Large intestine (tissue), 3 donors: ENCODE data around the gene PDE8A. TPM values are rescaled to one million over a fixed set of nuclear protein-coding genes. Genes with fewer than 3 reads are reported as not detected.
A peak's percentile ranks its signal among the peaks of the same experiment; 100 is the strongest.

Experiments
- DNase-seq, 2 donors: peaks; one replicate each; pipeline versions ENCODE4 v3.0.0 to v3.0.0-alpha.2; 2013
- H3K27ac ChIP-seq: one replicate; pipeline ENCODE4 v1.5.1; 2013; ENCODE audit warnings: low read length
- H3K27me3 ChIP-seq: 2 replicates; pipeline ENCODE4 v1.6.1; 2013; ENCODE audit warnings: low read length; ENCODE audit not compliant: control insufficient read depth, insufficient read depth
- H3K36me3 ChIP-seq: 2 replicates; pipeline ENCODE4 v1.6.1; 2013; ENCODE audit warnings: low read length; ENCODE audit not compliant: control insufficient read depth, insufficient read depth
- H3K4me1 ChIP-seq: one replicate; pipeline ENCODE4 v1.6.1; 2013; ENCODE audit warnings: low read length; ENCODE audit not compliant: control insufficient read depth, insufficient read depth
- H3K4me3 ChIP-seq: one replicate; pipeline ENCODE4 v1.5.1; 2013; ENCODE audit warnings: low read length
- H3K9me3 ChIP-seq: one replicate; pipeline ENCODE4 v1.6.1; 2013; ENCODE audit warnings: mild to moderate bottlenecking, low read depth, low read length, moderate library complexity; ENCODE audit not compliant: control insufficient read depth
- WGBS: methylation state at CpG from one replicate; pipeline ENCODE4 v1.1.5; 2013; ENCODE audit warnings: low lambda C conversion rate; ENCODE audit not compliant: insufficient coverage; 5-methylcytosine and 5-hydroxymethylcytosine counted together
- polyA plus RNA-seq: library from polyadenylated mRNA; unstranded; fragments of 120-200 nt; gene quantifications from one replicate; pipeline ENCODE4 v1.2.1, GENCODE V29; 2013

Gene PDE8A
- polyA plus RNA-seq, 1 donor = 58.2 TPM

- Histone ChIP-seq H3K27ac (peak overlapping the region; percentile 87), H3K27me3 (no peaks in the 10 kb centered on the region), H3K36me3 (no peaks in the 10 kb centered on the region), H3K4me1 (peaks cover 61% of the 10 kb centered on the region), H3K4me3 (no peak overlapping the region), H3K9me3 (no peaks in the 10 kb centered on the region)
- DNase-seq = peak in 1 of 2 donors; percentile 57
- WGBS = 35% methylated on average over 2 of the region's 6 CpGs
These were observed 49.7 kb downstream of the PDE8A start for GRCh38 chr15:85031086-85031943.

- H3K4me1 ChIP-seq = peaks cover 56% of the 10 kb centered on the region
- no peak overlapping the region for H3K4me3 ChIP-seq
- H3K27ac ChIP-seq = peak overlapping the region; percentile 87
- no peaks in the 10 kb centered on the region for H3K27me3 ChIP-seq
- peak in 1 of 2 donors; percentile 74 for DNase-seq
- no peaks in the 10 kb centered on the region for H3K36me3 ChIP-seq
- WGBS = 50% methylated on average over 1 of the region's 2 CpGs
- no peaks in the 10 kb centered on the region for H3K9me3 ChIP-seq
These were observed 50.4 kb downstream of the PDE8A start for GRCh38 chr15:85031944-85032558.

DNA sequence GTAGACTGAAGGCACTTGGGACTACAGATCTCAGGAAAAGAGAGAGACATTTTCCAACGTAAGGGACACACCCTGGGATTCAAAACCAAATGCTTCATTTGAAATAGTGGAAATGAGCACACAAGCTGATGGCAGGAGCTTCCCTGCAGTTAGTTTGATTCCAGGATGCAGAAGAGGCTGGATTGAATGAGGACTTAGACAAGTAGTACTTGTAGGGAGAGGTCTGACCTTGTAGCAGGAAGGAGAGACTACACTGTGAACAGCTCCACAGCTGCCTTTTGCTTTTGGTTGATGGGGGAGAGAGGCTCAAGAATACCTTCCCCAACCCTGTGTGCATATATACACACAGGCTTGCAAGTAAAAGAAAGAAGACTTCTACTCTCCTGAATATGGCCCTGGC is 51.5 kb downstream of the PDE8A start:
- H3K4me1 ChIP-seq = peaks cover 51% of the 10 kb centered on the region
- no peaks in the 10 kb centered on the region for H3K36me3 ChIP-seq
- H3K27ac ChIP-seq = peak overlapping the region; percentile 87
- DNase-seq = peak in 1 of 2 donors; percentile 47
- no CpG with 5 or more reads among the region's 1 CpG for WGBS
- H3K27me3 ChIP-seq = no peaks in the 10 kb centered on the region
- no peak overlapping the region for H3K4me3 ChIP-seq
- H3K9me3 ChIP-seq = no peaks in the 10 kb centered on the region

GRCh38 chr15:85034276-85034675 is 52.6 kb downstream of the PDE8A start:
- Histone ChIP-seq H3K9me3 (no peaks in the 10 kb centered on the region), H3K36me3 (no peaks in the 10 kb centered on the region), H3K27ac (peak overlapping the region; percentile 11), H3K27me3 (no peaks in the 10 kb centered on the region), H3K4me1 (peaks cover 41% of the 10 kb centered on the region), H3K4me3 (no peak overlapping the region)
- peak; percentile 38 to 71 for DNase-seq
- WGBS = 54% methylated on average over 5 of the region's 5 CpGs

DNA sequence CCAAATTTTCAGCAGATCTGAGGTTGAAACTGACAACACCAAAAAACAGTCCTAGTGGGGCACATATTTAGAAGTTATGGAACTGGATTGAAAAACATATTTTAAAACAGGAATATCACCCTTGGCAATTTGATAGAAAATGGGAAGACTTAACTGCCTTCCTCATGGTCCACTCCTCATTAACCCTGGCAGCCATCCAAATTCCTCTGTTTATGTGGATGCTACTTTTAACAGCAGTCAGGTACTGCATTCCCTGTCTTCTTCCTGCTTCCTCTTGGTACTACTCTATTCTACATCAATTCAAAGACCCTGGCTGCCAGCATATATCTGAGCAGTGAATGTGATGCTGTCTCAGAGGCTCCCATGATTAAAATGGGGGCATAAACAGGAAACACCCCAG is 54.3 kb downstream of the PDE8A start:
- Histone ChIP-seq H3K27me3 (no peaks in the 10 kb centered on the region), H3K36me3 (no peaks in the 10 kb centered on the region), H3K4me1 (peaks cover 25% of the 10 kb centered on the region), H3K4me3 (no peak overlapping the region), H3K9me3 (no peaks in the 10 kb centered on the region), H3K27ac (no peak overlapping the region)
- no peak for DNase-seq

DNA sequence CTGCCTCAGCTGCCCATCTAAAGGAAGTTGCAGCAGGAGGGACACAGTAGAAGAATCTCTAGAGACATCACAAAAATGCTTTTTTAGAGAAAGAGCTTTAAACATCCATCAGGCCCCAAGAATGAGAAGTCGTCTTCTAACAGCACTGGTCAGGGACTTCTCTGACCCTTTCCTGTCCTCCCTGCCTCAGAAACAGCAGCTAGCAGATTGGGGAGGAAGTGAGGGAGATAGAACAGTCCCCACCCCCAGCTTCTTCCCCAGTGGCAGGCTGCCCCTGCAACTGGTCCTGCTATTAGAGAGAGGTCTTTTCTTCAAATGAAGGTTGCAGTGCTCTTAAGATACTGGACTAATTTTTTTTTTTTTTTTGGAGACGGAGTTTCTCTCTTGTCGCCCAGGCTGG is 55.1 kb downstream of the PDE8A start:
- H3K9me3 ChIP-seq = no peaks in the 10 kb centered on the region
- no CpG with 5 or more reads among the region's 3 CpGs for WGBS
- no peaks in the 10 kb centered on the region for H3K27me3 ChIP-seq
- peaks cover 17% of the 10 kb centered on the region for H3K4me1 ChIP-seq
- H3K4me3 ChIP-seq = no peak overlapping the region
- no peak overlapping the region for H3K27ac ChIP-seq
- no peaks in the 10 kb centered on the region for H3K36me3 ChIP-seq
- no peak for DNase-seq

DNA sequence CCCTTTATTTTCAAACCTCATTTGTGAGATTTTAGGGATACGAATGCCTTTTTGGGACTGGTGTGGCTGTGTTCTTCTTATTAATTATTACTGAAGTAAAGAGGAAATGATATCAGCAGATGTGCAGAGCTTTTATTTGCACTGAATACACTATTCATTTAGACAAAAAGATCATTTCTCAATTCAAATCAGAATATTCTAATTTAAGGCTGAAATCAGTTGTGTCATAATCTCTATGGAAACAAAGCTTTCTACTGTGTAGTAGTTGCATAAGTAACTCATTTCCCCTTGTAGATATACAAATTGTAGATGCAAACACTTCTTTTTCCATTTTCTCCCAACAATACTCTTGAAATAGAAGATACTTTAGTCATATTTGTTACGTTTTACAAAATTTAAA is 56.0 kb downstream of the PDE8A start:
- WGBS = 100% methylated on average over 2 of the region's 2 CpGs
- H3K4me3 ChIP-seq = no peak overlapping the region
- no peaks in the 10 kb centered on the region for H3K27me3 ChIP-seq
- H3K36me3 ChIP-seq = no peaks in the 10 kb centered on the region
- H3K9me3 ChIP-seq = no peaks in the 10 kb centered on the region
- H3K4me1 ChIP-seq = peaks cover 12% of the 10 kb centered on the region
- no peak overlapping the region for H3K27ac ChIP-seq
- no peak for DNase-seq

DNA sequence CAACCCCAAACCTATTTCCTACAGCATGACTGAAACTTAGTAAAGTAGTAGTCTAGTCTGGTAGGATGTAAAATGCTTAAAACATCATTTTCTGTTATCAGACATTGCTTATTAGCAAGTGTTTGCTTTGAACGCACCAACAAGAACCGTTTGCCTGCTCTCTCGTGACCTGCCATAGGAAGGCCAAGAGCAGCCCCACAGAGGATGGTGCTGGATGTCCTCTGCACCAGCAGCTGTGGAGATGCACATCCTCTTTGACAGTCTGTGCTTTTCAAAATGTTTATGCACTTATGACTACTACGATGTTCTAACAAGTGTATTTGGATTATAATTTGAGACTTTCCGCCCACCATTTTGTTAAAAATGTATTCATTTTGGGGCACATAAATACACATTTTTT is 59.6 kb downstream of the PDE8A start:
- WGBS = 80% methylated on average over 1 of the region's 5 CpGs

GRCh38 chr15:85044251-85044853 is 62.7 kb downstream of the PDE8A start:
- H3K27ac ChIP-seq = no peak overlapping the region
- H3K4me3 ChIP-seq = no peak overlapping the region
- H3K9me3 ChIP-seq = no peaks in the 10 kb centered on the region
- peaks cover 4% of the 10 kb centered on the region for H3K4me1 ChIP-seq
- WGBS = 60% methylated on average over 1 of the region's 3 CpGs
- no peaks in the 10 kb centered on the region for H3K36me3 ChIP-seq
- DNase-seq = peak; percentile 58 to 62
- no peaks in the 10 kb centered on the region for H3K27me3 ChIP-seq

More for the DNA sequence above, 59.6 kb downstream of the PDE8A start:
- no peaks in the 10 kb centered on the region for H3K27me3 ChIP-seq
- no peak overlapping the region for H3K27ac ChIP-seq
- no peaks in the 10 kb centered on the region for H3K36me3 ChIP-seq
- no peaks in the 10 kb centered on the region for H3K4me1 ChIP-seq
- no peak overlapping the region for H3K4me3 ChIP-seq
- no peak for DNase-seq
- H3K9me3 ChIP-seq = no peaks in the 10 kb centered on the region

DNA sequence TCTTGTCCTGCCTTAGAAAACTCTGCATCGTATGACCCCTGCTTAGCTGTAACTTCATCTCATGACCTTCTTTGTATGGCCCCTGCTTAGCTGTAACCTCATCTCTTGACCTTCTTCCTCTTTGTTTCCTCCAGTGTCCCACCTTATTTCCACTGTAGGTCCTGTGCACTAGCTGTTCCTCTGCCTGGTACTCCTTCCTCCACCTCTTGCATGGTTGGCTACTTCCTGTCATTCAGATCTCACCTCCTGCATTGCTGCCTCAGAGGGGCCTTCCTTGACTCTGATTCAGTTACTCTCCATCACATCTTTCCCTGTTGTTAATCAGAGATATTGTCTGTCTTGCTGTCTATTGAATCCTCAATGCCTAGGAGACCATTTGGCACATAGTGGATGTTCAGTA is 63.2 kb downstream of the PDE8A start:
- Histone ChIP-seq H3K27ac (no peak overlapping the region), H3K4me3 (no peak overlapping the region), H3K9me3 (no peaks in the 10 kb centered on the region), H3K27me3 (no peaks in the 10 kb centered on the region), H3K36me3 (no peaks in the 10 kb centered on the region), H3K4me1 (peaks cover 4% of the 10 kb centered on the region)
- DNase-seq = no peak
- WGBS = 0% methylated on average over 1 of the region's 1 CpG
